GM23248 (cell line): ENCODE results near the gene SGTA. TPM values are rescaled to one million over a fixed set of nuclear protein-coding genes. Genes with fewer than 3 reads are reported as not detected.
A peak's percentile ranks its signal among the peaks of the same experiment; 100 is the strongest.
"Not testable (repeated sequence)": the region's sequence is repeated elsewhere in the genome, so short reads cannot be mapped to it uniquely, and the experiment has no call there.

Experiments
- DNase-seq: peaks from one replicate; pipeline ENCODE4 v3.0.0-alpha.2; 2015
- H2AFZ ChIP-seq: fragments of 200-600 bp; sonication (generic); 2 replicates; pipeline ENCODE4 v1.6.1; 2016; ENCODE audit warnings: antibody characterized with exemption
- H3F3A ChIP-seq: fragments of 200-600 bp; sonication (generic); 2 replicates; pipeline ENCODE4 v1.6.1; 2016; ENCODE audit warnings: mild to moderate bottlenecking, antibody characterized with exemption, mixed run types; ENCODE audit not compliant: insufficient read depth
- H3K27ac ChIP-seq: fragments of 200-600 bp; sonication (generic); 2 replicates; pipeline ENCODE4 v1.5.1; 2016; ENCODE audit warnings: mild to moderate bottlenecking
- H3K27me3 ChIP-seq: fragments of 200-600 bp; sonication (generic); replicated peaks from 2 replicates; pipeline ENCODE4 v1.6.1; 2016; ENCODE audit warnings: mild to moderate bottlenecking; ENCODE audit not compliant: insufficient read depth
- H3K36me3 ChIP-seq: fragments of 200-600 bp; sonication (generic); 2 replicates; pipeline ENCODE4 v1.6.1; 2016; ENCODE audit warnings: low read depth, mild to moderate bottlenecking
- H3K4me1 ChIP-seq: fragments of 200-600 bp; sonication (generic); 2 replicates; pipeline ENCODE4 v1.6.1; 2016; ENCODE audit warnings: mild to moderate bottlenecking; ENCODE audit not compliant: insufficient read depth
- H3K4me2 ChIP-seq: fragments of 200-600 bp; sonication (generic); one replicate; pipeline ENCODE4 v1.6.1; 2016; ENCODE audit warnings: mild to moderate bottlenecking; ENCODE audit not compliant: unreplicated experiment
- H3K4me3 ChIP-seq: fragments of 200-600 bp; sonication (generic); 2 replicates; pipeline ENCODE4 v1.5.1; 2016; ENCODE audit warnings: mild to moderate bottlenecking
- H3K79me2 ChIP-seq: fragments of 200-600 bp; sonication (generic); 2 replicates; pipeline ENCODE4 v1.6.1; 2016; ENCODE audit warnings: mild to moderate bottlenecking; ENCODE audit not compliant: insufficient read depth
- H3K9ac ChIP-seq: fragments of 200-600 bp; sonication (generic); 2 replicates; pipeline ENCODE4 v1.6.1; 2016; ENCODE audit warnings: mild to moderate bottlenecking
- H3K9me2 ChIP-seq: fragments of 200-600 bp; sonication (generic); 2 replicates; pipeline ENCODE4 v1.6.1; 2016; ENCODE audit warnings: mixed run types, mild to moderate bottlenecking, moderate library complexity; ENCODE audit not compliant: insufficient read depth
- H3K9me3 ChIP-seq: fragments of 200-600 bp; sonication (generic); one replicate; pipeline ENCODE4 v1.6.1; 2017; ENCODE audit warnings: low read depth
- H4K20me1 ChIP-seq: fragments of 200-600 bp; sonication (generic); 2 replicates; pipeline ENCODE4 v1.6.0; 2016; ENCODE audit not compliant: insufficient read depth
- EZH2 ChIP-seq: fragments of 200-600 bp; sonication (generic); IDR thresholded peaks from 2 replicates; pipeline ENCODE4 v1.6.1; 2018; ENCODE audit warnings: antibody characterized with exemption, mild to moderate bottlenecking; ENCODE audit not compliant: insufficient read depth, poor library complexity, severe bottlenecking
- EZH2phosphoT487 ChIP-seq: fragments of 200-600 bp; sonication (generic); IDR thresholded peaks from 2 replicates; pipeline ENCODE4 v1.6.1; 2018; ENCODE audit warnings: antibody characterized with exemption, moderate library complexity, mild to moderate bottlenecking, low read depth; ENCODE audit not compliant: insufficient read depth
- WGBS, 2 experiments: methylation state at CpG; one replicate each; pipeline ENCODE4 v1.1.6; 2015 to 2017; ENCODE audit warnings: low lambda C conversion rate in 2 of 2, low coverage in 1 of 2; ENCODE audit errors: missing lambda C conversion rate in 2 of 2; 5-methylcytosine and 5-hydroxymethylcytosine counted together
- in situ Hi-C: fragments of 300-500 bp; cut with MboI; formaldehyde crosslinking; loops from 2 replicates; pipeline ENCODE4 v1.15.0; 2020
- polyA plus RNA-seq: library from polyadenylated mRNA; unstranded; fragments of >200 nt; fragmentation: Nextera tagmentation; extraction: Ambion mirVana; gene quantifications from 2 replicates; pipeline ENCODE4 v1.2.1, GENCODE V29; 2016
- total RNA-seq: library from RNA; depleted of rRNA; stranded (reverse); fragments of >200 nt; shearing (Covaris generic); gene quantifications from 2 replicates; pipeline ENCODE4 v1.2.3, GENCODE V29; 2014

The SGTA gene
- total and polyA plus RNA-seq, 2 experiments from 2014 or later, result 57.5 to 66.2 TPM

DNA sequence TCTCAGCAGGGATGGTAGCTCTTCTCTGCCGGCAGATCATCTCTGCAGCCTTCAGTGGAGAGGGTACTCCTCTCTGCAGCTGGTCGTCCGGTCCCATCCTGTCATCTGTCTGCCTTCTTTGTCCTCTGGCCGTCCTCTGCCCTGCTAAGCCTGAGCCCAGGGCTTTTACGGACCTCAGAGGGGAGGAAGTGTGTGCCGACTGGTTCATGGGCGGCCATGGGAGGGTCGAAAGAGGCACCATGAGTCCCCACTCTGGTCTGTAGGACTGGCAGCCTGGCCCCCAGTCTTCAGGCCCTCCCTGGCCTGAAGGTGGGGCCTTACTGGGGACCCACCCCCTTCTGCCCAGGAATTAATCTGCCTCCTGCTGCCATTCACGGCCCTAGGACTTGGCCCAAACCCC is 40.6 kb upstream of the SGTA start:
- H3K4me1 ChIP-seq, result no peaks in the 10 kb centered on the region
- no peak for TF ChIP-seq EZH2phosphoT487
- TF ChIP-seq EZH2, result no peak
- H3K9me2 ChIP-seq, result no peaks in the 10 kb centered on the region
- no peak overlapping the region for H2AFZ ChIP-seq
- H3K9me3 ChIP-seq, result no peaks in the 10 kb centered on the region
- H3K4me3 ChIP-seq, result no peak overlapping the region
- no peaks in the 10 kb centered on the region for H4K20me1 ChIP-seq
- WGBS, 2 experiments, result 66 to 80% methylated on average over 9 of the region's 9 CpGs
- H3K27ac ChIP-seq, result no peak overlapping the region
- in situ Hi-C loops, result no loop called here
- H3K79me2 ChIP-seq, result no peaks in the 10 kb centered on the region
- H3F3A ChIP-seq, result no peaks in the 10 kb centered on the region
- no peak for DNase-seq
- no peak overlapping the region for H3K4me2 ChIP-seq
- no peaks in the 10 kb centered on the region for H3K27me3 ChIP-seq
- H3K9ac ChIP-seq, result no peak overlapping the region
- peaks cover 3% of the 10 kb centered on the region; the same call in 1 of the 2 replicates for H3K36me3 ChIP-seq

DNA sequence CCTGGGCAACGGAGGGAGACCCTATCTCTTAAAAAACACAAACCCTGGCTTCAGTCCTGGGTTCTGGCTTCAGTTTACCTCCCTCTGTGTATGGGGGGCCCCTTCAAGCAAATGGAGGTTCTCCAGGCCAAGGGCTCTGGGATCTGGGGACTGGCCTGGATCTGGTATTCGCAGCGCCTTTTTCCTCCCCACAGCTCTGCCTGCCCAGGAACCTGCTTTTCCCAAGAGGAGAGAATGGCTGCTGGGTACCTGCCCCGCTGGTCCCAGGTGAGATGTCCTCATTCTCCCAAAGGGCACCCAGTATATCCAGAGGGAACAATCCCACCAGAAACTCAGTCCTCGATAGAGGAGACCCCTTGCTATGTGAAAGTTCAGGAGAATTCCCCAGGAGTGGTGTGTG is 39.8 kb upstream of the SGTA start:
- H3K4me1 ChIP-seq, result no peaks in the 10 kb centered on the region
- DNase-seq, result no peak
- H3K79me2 ChIP-seq, result no peaks in the 10 kb centered on the region
- WGBS, 2 experiments, result 82 to 85% methylated on average over 5 of the region's 5 CpGs
- TF ChIP-seq EZH2phosphoT487 (no peak), EZH2 (no peak)
- no peak overlapping the region for H3K4me2 ChIP-seq
- no peaks in the 10 kb centered on the region for H3K9me3 ChIP-seq
- no peaks in the 10 kb centered on the region for H3K27me3 ChIP-seq
- H3K27ac ChIP-seq, result no peak overlapping the region
- in situ Hi-C loops, result no loop called here
- no peaks in the 10 kb centered on the region for H3K9me2 ChIP-seq
- no peak overlapping the region for H3K4me3 ChIP-seq
- H2AFZ ChIP-seq, result no peak overlapping the region
- H3K36me3 ChIP-seq, result peaks cover 3% of the 10 kb centered on the region; the same call in 1 of the 2 replicates
- H3F3A ChIP-seq, result no peaks in the 10 kb centered on the region
- H4K20me1 ChIP-seq, result no peaks in the 10 kb centered on the region
- H3K9ac ChIP-seq, result no peak overlapping the region

DNA sequence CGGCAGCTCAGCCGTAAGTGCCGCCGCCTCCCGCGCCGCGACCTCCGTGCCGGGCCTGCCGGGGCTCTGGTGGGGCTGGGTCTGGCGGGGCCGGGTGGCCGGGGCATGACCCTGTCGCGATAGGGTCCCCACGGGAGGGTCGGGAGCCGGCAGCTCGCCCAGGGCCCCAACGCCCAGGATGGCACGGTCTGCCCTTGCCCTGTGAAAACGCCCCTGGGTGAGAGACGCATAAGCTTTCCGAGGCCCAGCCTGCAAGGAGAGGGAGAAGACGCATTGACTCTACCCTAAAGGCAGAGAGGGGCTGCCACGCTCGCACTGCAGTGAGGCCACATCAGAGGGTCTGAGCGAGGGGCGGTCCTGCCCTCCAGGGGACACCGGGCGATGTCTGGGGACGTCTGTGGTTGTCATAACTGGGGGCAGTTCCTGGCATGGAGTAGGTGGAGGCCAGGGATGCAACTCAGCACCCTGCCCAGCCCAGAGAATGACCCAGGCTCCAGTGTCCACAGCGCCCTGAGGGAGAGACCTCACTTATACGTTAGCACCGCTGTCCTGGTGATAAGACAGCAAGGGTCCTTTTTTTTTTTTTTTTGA is 37.1 kb upstream of the SGTA start:
- no peaks in the 10 kb centered on the region for H4K20me1 ChIP-seq

DNA sequence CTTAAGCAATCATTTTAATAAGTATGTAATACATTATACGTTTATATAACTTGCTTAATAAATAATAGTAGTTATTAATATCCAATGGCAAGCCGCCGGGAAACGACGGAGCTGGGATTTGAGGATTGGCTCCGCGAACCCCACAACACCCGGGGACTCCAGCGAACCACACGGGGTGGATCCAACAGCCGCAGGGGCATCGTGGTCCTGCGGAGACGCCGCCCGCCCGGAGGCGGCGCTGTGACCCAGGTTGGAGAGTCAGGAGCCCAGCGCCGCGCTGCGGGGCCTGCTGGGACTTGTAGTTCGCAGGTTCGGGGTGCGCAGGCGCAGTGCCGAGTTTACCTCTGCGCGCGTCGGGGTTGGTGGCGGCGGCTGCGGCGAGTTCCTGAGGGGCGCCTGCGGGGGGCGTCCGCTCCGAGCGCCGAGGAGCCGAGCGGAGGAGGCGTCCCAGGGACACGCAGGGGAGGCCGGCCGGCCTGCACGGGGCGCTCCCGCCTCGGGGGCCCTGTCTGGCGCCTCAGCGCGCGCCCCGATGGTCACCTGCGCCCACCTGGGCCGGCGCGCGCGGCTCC is 36.6 kb upstream of the SGTA start, which contains the start of gene ZNF554:
TSS of gene ZNF554 (plus strand) at position 329 of the 572 bp plus-strand sequence. CDS start at position 533, 204 bp downstream.
- Histone ChIP-seq H3F3A (no peaks in the 10 kb centered on the region), H3K4me3 (peak within 1 kb of the TSS; percentile 77), H3K36me3 (no peaks in the 10 kb centered on the region), H3K79me2 (no peaks in the 10 kb centered on the region), H3K4me1 (no peaks in the 10 kb centered on the region), H3K4me2 (peak within 1 kb of the TSS; percentile 94), H3K9me2 (no peaks in the 10 kb centered on the region), H3K9ac (peak within 1 kb of the TSS; percentile 78), H3K27ac (no peak within 1 kb of the TSS), H2AFZ (peak within 1 kb of the TSS; percentile 79), H4K20me1 (no peaks in the 10 kb centered on the region), H3K27me3 (no peaks in the 10 kb centered on the region), H3K9me3 (no peaks in the 10 kb centered on the region)
- WGBS, 2 experiments, result 1 to 2% methylated on average over 37 to 57 of the region's 64 CpGs
- no peak for TF ChIP-seq EZH2phosphoT487
- no peak for TF ChIP-seq EZH2
- in situ Hi-C loops, result no loop called here
- peak; percentile 96 for DNase-seq

More for the DNA sequence above, 37.1 kb upstream of the SGTA start:
- H3K9ac ChIP-seq, result peak overlapping the region; percentile 78
- peak overlapping the region; percentile 94 for H3K4me2 ChIP-seq
- DNase-seq, result peak; percentile 43
- H3K27ac ChIP-seq, result no peak overlapping the region
- no peaks in the 10 kb centered on the region for H3K9me2 ChIP-seq
- H2AFZ ChIP-seq, result peak overlapping the region; percentile 79
- H3K9me3 ChIP-seq, result no peaks in the 10 kb centered on the region
- TF ChIP-seq EZH2 (no peak), EZH2phosphoT487 (no peak)
- H3K79me2 ChIP-seq, result no peaks in the 10 kb centered on the region
- no peaks in the 10 kb centered on the region for H3F3A ChIP-seq
- no peaks in the 10 kb centered on the region for H3K36me3 ChIP-seq
- H3K27me3 ChIP-seq, result no peaks in the 10 kb centered on the region
- in situ Hi-C loops, result no loop called here
- 3 to 7% methylated on average over 13 to 36 of the region's 36 CpGs for WGBS, 2 experiments
- peak overlapping the region; percentile 77 for H3K4me3 ChIP-seq
- H3K4me1 ChIP-seq, result no peaks in the 10 kb centered on the region

- DNase-seq, result peak; percentile 42
- H3K4me3 ChIP-seq, H2AFZ ChIP-seq, H3F3A ChIP-seq, H3K36me3 ChIP-seq, H3K9me3 ChIP-seq, in situ Hi-C loops, H3K79me2 ChIP-seq, H3K27me3 ChIP-seq, H3K4me1 ChIP-seq, H3K9ac ChIP-seq, H4K20me1 ChIP-seq, H3K27ac ChIP-seq, H3K4me2 ChIP-seq, H3K9me2 ChIP-seq: not testable (repeated sequence)
- 59 to 62% methylated on average over 22 of the region's 22 CpGs for WGBS, 2 experiments
Observed at GRCh38 chr19:2817237-2817829, 34.3 kb upstream of the SGTA start.
